HepG2 (cell line): ENCODE results near the gene MAML1. TPM values are rescaled to one million over a fixed set of nuclear protein-coding genes. Genes with fewer than 3 reads are reported as not detected.

ENCODE experiments used
- DRAP1 ChIP-seq: IDR thresholded peaks from 2 replicates; pipeline ENCODE4 v1.6.1; 2016; ENCODE audit warnings: missing genetic modification reagents, missing compliant biosample characterization
- HDAC6 ChIP-seq: fragments of 200-600 bp; sonication (generic); IDR thresholded peaks from 2 replicates; pipeline ENCODE4 v1.7.0; 2017; ENCODE audit warnings: mild to moderate bottlenecking, antibody characterized with exemption, low read length, low read depth
- HMG20B ChIP-seq: conservative IDR thresholded peaks from 2 replicates; pipeline ENCODE4 v1.6.1; 2016; ENCODE audit warnings: missing genetic modification reagents, missing compliant biosample characterization
- NFAT5 ChIP-seq: sonication (generic); formaldehyde crosslinking; IDR thresholded peaks from 2 replicates; pipeline ENCODE4 v1.4.0; 2020; ENCODE audit warnings: missing genetic modification reagents
- NFIB ChIP-seq: sonication (generic); formaldehyde crosslinking; IDR thresholded peaks from 2 replicates; pipeline ENCODE4 v1.9.0; 2021; ENCODE audit warnings: missing genetic modification reagents, mild to moderate bottlenecking, borderline replicate concordance
- NONO ChIP-seq, 2 experiments: fragments of 450-650 bp in 1 of 2; sonication (generic) in 1 of 2; formaldehyde crosslinking in 1 of 2; IDR thresholded peaks in 1 of 2; conservative IDR thresholded peaks in 1 of 2; 2 replicates each; pipeline versions ENCODE4 v1.6.1 to v1.8.0; 2017 to 2022; ENCODE audit warnings: mild to moderate bottlenecking in 1 of 2, missing genetic modification reagents in 1 of 2, moderate library complexity in 1 of 2
- PHF21A ChIP-seq: sonication (generic); formaldehyde crosslinking; IDR thresholded peaks from 2 replicates; pipeline ENCODE4 v1.5.0; 2020; ENCODE audit warnings: mild to moderate bottlenecking, missing genetic modification reagents
- PITX1 ChIP-seq: sonication (generic); formaldehyde crosslinking; IDR thresholded peaks from 2 replicates; pipeline ENCODE4 v1.5.1; 2020; ENCODE audit warnings: mild to moderate bottlenecking, missing genetic modification reagents
- REPIN1 ChIP-seq: sonication (generic); formaldehyde crosslinking; IDR thresholded peaks from 2 replicates; pipeline ENCODE4 v1.8.0; 2022; ENCODE audit warnings: missing genetic modification reagents, low read depth, mild to moderate bottlenecking, borderline replicate concordance
- REXO4 ChIP-seq: sonication (generic); formaldehyde crosslinking; IDR thresholded peaks from 2 replicates; pipeline ENCODE4 v1.8.0; 2022; ENCODE audit warnings: missing genetic modification reagents, mild to moderate bottlenecking, borderline replicate concordance
- RFX1 ChIP-seq: fragments of 450-650 bp; IDR thresholded peaks from 2 replicates; pipeline ENCODE4 v1.6.1; 2017
- SALL1 ChIP-seq: sonication (generic); formaldehyde crosslinking; IDR thresholded peaks from 2 replicates; pipeline ENCODE4 v1.8.0; 2022; ENCODE audit warnings: mild to moderate bottlenecking, missing genetic modification reagents
- SALL2 ChIP-seq: sonication (generic); formaldehyde crosslinking; IDR thresholded peaks from 2 replicates; pipeline ENCODE4 v1.8.1; 2023; ENCODE audit warnings: mild to moderate bottlenecking, missing genetic modification reagents, inconsistent platforms
- SMAD1 ChIP-seq: sonication (generic); formaldehyde crosslinking; IDR thresholded peaks from 2 replicates; pipeline ENCODE4 v1.4.0; 2020; ENCODE audit warnings: missing genetic modification reagents, low read depth, mild to moderate bottlenecking, borderline replicate concordance
- ZBTB7B ChIP-seq: sonication (generic); formaldehyde crosslinking; IDR thresholded peaks from 2 replicates; pipeline ENCODE4 v1.4.0; 2020; ENCODE audit warnings: missing genetic modification reagents
- ZBTB8A ChIP-seq: sonication (generic); formaldehyde crosslinking; IDR thresholded peaks from 2 replicates; pipeline ENCODE4 v1.4.0; 2020; ENCODE audit warnings: mild to moderate bottlenecking, low read depth, missing genetic modification reagents, borderline replicate concordance
- ZFY ChIP-seq: sonication (generic); formaldehyde crosslinking; IDR thresholded peaks from 2 replicates; pipeline ENCODE4 v1.4.0; 2020; ENCODE audit warnings: missing genetic modification reagents
- ZNF263 ChIP-seq: sonication (generic); formaldehyde crosslinking; IDR thresholded peaks from 2 replicates; pipeline ENCODE4 v1.4.0; 2020; ENCODE audit warnings: missing genetic modification reagents
- ZNF672 ChIP-seq: sonication (generic); formaldehyde crosslinking; IDR thresholded peaks from 2 replicates; pipeline ENCODE4 v1.8.1; 2022; ENCODE audit warnings: missing genetic modification reagents
- ZNF75D ChIP-seq: sonication (generic); formaldehyde crosslinking; IDR thresholded peaks from 2 replicates; pipeline ENCODE4 v1.8.1; 2023; ENCODE audit warnings: missing genetic modification reagents, mild to moderate bottlenecking, borderline replicate concordance
- ZNF788 ChIP-seq: sonication (generic); formaldehyde crosslinking; IDR thresholded peaks from 2 replicates; pipeline ENCODE4 v1.5.0; 2020; ENCODE audit warnings: mild to moderate bottlenecking, missing genetic modification reagents, borderline replicate concordance
- polyA plus RNA-seq, 8 experiments: library from polyadenylated mRNA; depleted of rRNA in 3 of 8; stranded (reverse) in 7 of 8; unstranded in 1 of 8; fragments of >200 nt; fragmentation: Illumina TruSeq in 4 of 8; extraction: Trizol in 4 of 8; gene quantifications; 2 replicates each; pipeline versions ENCODE4 v1.2.1 to v1.2.3, GENCODE V29; 2011 to 2016; ENCODE audit warnings: low read depth in 4 of 8, missing spikeins in 1 of 8, mixed read lengths in 1 of 8; ENCODE audit not compliant: insufficient read depth in 1 of 8
- total RNA-seq, 5 experiments: library from RNA; depleted of rRNA; stranded (reverse); fragments of >200 nt; fragmentation: Illumina TruSeq; extraction: Trizol; gene quantifications; 2 replicates each; pipeline ENCODE4 v1.2.3, GENCODE V29; 2016; ENCODE audit warnings: low read depth in 1 of 5
- TF ChIP-seq, protein P1 (sequence below): sonication (generic); formaldehyde crosslinking; IDR thresholded peaks from 2 replicates; pipeline ENCODE4 v1.5.0; 2020; ENCODE audit warnings: mild to moderate bottlenecking, missing genetic modification reagents

Gene MAML1
- total and polyA plus RNA-seq, 2 of the 13 experiments (the other 11 are each of a cell fraction or from before 2014, with no cell fraction given), result 10.0 to 10.8 TPM

- TF ChIP-seq DRAP1 (CRISPR knock-in tag) (no peak), SALL1 (peak; percentile 91), ZNF672 (CRISPR knock-in tag) (no peak), PHF21A (CRISPR knock-in tag) (peak; percentile 80; the same call in 1 of the 2 replicates), NFIB (no peak), PITX1 (peak; percentile 86; the same call in 1 of the 2 replicates), HDAC6 (no peak), ZNF263 (no peak), REPIN1 (peak; percentile 75), HMG20B (peak; percentile 71; the same call in 1 of the 2 replicates), SMAD1 (no peak), NONO (IDR thresholded peaks at IDR 0.05) (no peak), NONO (CRISPR knock-in tag; conservative IDR thresholded peaks at IDR 0.05) (peak; percentile 95), REXO4 (CRISPR knock-in tag) (no peak), ZBTB7B (CRISPR knock-in tag) (0 out of 2 replicates have a peak, but pooled peaks have one; percentile 83), RFX1 (no peak), ZFY (peak; percentile 81), ZNF788 (CRISPR knock-in tag) (peak; percentile 54; the same call in 1 of the 2 replicates), NFAT5 (CRISPR knock-in tag) (no peak), ZBTB8A (CRISPR knock-in tag) (no peak), SALL2 (peak; percentile 74; the same call in 1 of the 2 replicates), ZNF75D (CRISPR knock-in tag) (no peak)
- TF ChIP-seq, protein P1, sequence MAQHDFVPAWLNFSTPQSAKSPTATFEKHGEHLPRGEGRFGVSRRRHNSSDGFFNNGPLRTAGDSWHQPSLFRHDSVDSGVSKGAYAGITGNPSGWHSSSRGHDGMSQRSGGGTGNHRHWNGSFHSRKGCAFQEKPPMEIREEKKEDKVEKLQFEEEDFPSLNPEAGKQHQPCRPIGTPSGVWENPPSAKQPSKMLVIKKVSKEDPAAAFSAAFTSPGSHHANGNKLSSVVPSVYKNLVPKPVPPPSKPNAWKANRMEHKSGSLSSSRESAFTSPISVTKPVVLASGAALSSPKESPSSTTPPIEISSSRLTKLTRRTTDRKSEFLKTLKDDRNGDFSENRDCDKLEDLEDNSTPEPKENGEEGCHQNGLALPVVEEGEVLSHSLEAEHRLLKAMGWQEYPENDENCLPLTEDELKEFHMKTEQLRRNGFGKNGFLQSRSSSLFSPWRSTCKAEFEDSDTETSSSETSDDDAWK, result no peak
These were observed 86.2 kb downstream of the MAML1 start (continued) for GRCh38 chr5:179818746-179819295.
